Neural cell (in vitro differentiated cells): ENCODE measurements around the gene SSTR1.

ENCODE experiments used
- CTCF ChIP-seq: fragments of 450-650 bp; IDR thresholded peaks from 2 replicates; pipeline ENCODE4 v1.5.1; 2014; ENCODE audit warnings: antibody characterized with exemption, mild to moderate bottlenecking, moderate library complexity; ENCODE audit not compliant: poor library complexity, severe bottlenecking
- POLR2AphosphoS5 ChIP-seq: IDR thresholded peaks from 2 replicates; pipeline ENCODE4 v1.6.1; 2012
- RAD21 ChIP-seq: fragments of 450-650 bp; conservative IDR thresholded peaks from 2 replicates; pipeline ENCODE4 v1.6.1; 2014; ENCODE audit warnings: antibody characterized with exemption, mild to moderate bottlenecking, moderate library complexity

- TF ChIP-seq POLR2AphosphoS5 (no peak), RAD21 (no peak), CTCF (no peak)
Observed at GRCh38 chr14:38174711-38175110, 33.0 kb upstream of the SSTR1 start.
